SK-N-SH treated with all-trans-retinoic acid at 6 μM for 48 hours (cell line): ENCODE measurements around the gene RERE.

Experiments used
- ATAC-seq: fragments of 200-7000 bp; cut with Tn5 transposase; 3 replicates; pipeline ENCODE4 v1.9.1; 2020; ENCODE audit warnings: mild to moderate bottlenecking, moderate library complexity
- ARNTL ChIP-seq: fragments of 450-650 bp; formaldehyde crosslinking; IDR thresholded peaks from 2 replicates; pipeline ENCODE4 v1.5.0; 2020; ENCODE audit warnings: low read depth, mild to moderate bottlenecking, moderate library complexity, borderline replicate concordance
- BACH2 ChIP-seq: fragments of 250-450 bp; sonication (Bioruptor Pico); IDR thresholded peaks from 2 replicates; pipeline ENCODE4 v1.9.0; 2021; ENCODE audit warnings: mild to moderate bottlenecking, borderline replicate concordance
- CREB5 ChIP-seq: fragments of 250-450 bp; sonication (Bioruptor Pico); IDR thresholded peaks from 2 replicates; pipeline ENCODE4 v1.5.1; 2020; ENCODE audit warnings: low read depth, mild to moderate bottlenecking, moderate library complexity
- GLIS3 ChIP-seq: fragments of 250-450 bp; sonication (Bioruptor Pico); IDR thresholded peaks from 2 replicates; pipeline ENCODE4 v1.5.0; 2020; ENCODE audit warnings: mild to moderate bottlenecking, moderate library complexity
- ISL1 ChIP-seq: fragments of 250-450 bp; sonication (Bioruptor Pico); IDR thresholded peaks from 2 replicates; pipeline ENCODE4 v2.1.2; 2022; ENCODE audit warnings: mild to moderate bottlenecking, moderate library complexity
- OSR1 ChIP-seq: fragments of 250-450 bp; sonication (Bioruptor Pico); IDR thresholded peaks from 2 replicates; pipeline ENCODE4 v1.8.0; 2022; ENCODE audit warnings: moderate library complexity, mild to moderate bottlenecking, inconsistent platforms
- PATZ1 ChIP-seq: fragments of 250-450 bp; sonication (Bioruptor Pico); IDR thresholded peaks from 2 replicates; pipeline ENCODE4 v1.8.0; 2020; ENCODE audit warnings: mild to moderate bottlenecking, moderate library complexity, borderline replicate concordance
- POU6F1 ChIP-seq: fragments of 250-450 bp; sonication (Bioruptor Pico); IDR thresholded peaks from 2 replicates; pipeline ENCODE4 v1.8.0; 2021; ENCODE audit warnings: low read depth, mild to moderate bottlenecking, moderate library complexity, borderline replicate concordance
- SNAI2 ChIP-seq: fragments of 250-450 bp; sonication (Bioruptor Pico); IDR thresholded peaks from 2 replicates; pipeline ENCODE4 v1.5.0; 2020; ENCODE audit warnings: mild to moderate bottlenecking, moderate library complexity
- TCF4 ChIP-seq: fragments of 250-450 bp; sonication (Bioruptor Pico); IDR thresholded peaks from 2 replicates; pipeline ENCODE4 v1.8.0; 2021; ENCODE audit warnings: mild to moderate bottlenecking, moderate library complexity, borderline replicate concordance
- TOX ChIP-seq: fragments of 250-450 bp; sonication (Bioruptor Pico); IDR thresholded peaks from 2 replicates; pipeline ENCODE4 v1.8.0; 2021; ENCODE audit warnings: mild to moderate bottlenecking, moderate library complexity, borderline replicate concordance
- TSHZ2 ChIP-seq: fragments of 250-450 bp; sonication (Bioruptor Pico); IDR thresholded peaks from 2 replicates; pipeline ENCODE4 v1.5.0; 2020; ENCODE audit warnings: mild to moderate bottlenecking, moderate library complexity
- ZC3H10 ChIP-seq: fragments of 250-450 bp; sonication (Bioruptor Pico); IDR thresholded peaks from 2 replicates; pipeline ENCODE4 v1.5.1; 2021; ENCODE audit warnings: mild to moderate bottlenecking, moderate library complexity
- ZFP30 ChIP-seq: fragments of 450-650 bp; formaldehyde crosslinking; IDR thresholded peaks from 2 replicates; pipeline ENCODE4 v1.5.0; 2022; ENCODE audit warnings: mild to moderate bottlenecking, moderate library complexity
- ZNF565 ChIP-seq: fragments of 450-650 bp; formaldehyde crosslinking; conservative IDR thresholded peaks from 2 replicates; pipeline ENCODE4 v1.5.0; 2020; ENCODE audit warnings: low read depth, mild to moderate bottlenecking, moderate library complexity
- ZNF8 ChIP-seq: fragments of 450-650 bp; formaldehyde crosslinking; IDR thresholded peaks from 2 replicates; pipeline ENCODE4 v1.5.0; 2020; ENCODE audit warnings: mild to moderate bottlenecking, moderate library complexity

RERE gene

GRCh38 chr1:8342325-8342724 lies 475.1 kb downstream of the RERE start:
- TF ChIP-seq TSHZ2 (CRISPR knock-in tag) = no peak
- no peak for TF ChIP-seq SNAI2 (CRISPR knock-in tag)
- no peak for TF ChIP-seq ZC3H10 (CRISPR knock-in tag)
- TF ChIP-seq ZNF565 = no peak
- TF ChIP-seq TOX (CRISPR knock-in tag) = no peak
- TF ChIP-seq ZFP30 = no peak
- TF ChIP-seq GLIS3 (CRISPR knock-in tag) = no peak
- no peak for TF ChIP-seq ZNF8
- TF ChIP-seq ISL1 (CRISPR knock-in tag) = no peak
- no peak for TF ChIP-seq BACH2 (CRISPR knock-in tag)
- TF ChIP-seq CREB5 (CRISPR knock-in tag) = no peak
- TF ChIP-seq POU6F1 (CRISPR knock-in tag) = no peak
- no peak for TF ChIP-seq ARNTL
- TF ChIP-seq OSR1 (CRISPR knock-in tag) = no peak
- no peak for TF ChIP-seq PATZ1 (CRISPR knock-in tag)
- TF ChIP-seq TCF4 (CRISPR knock-in tag) = no peak
- no peak for ATAC-seq

- TF ChIP-seq TSHZ2 (CRISPR knock-in tag) = no peak
- no peak for ATAC-seq
Observed at GRCh38 chr1:8340448-8340847, 477.0 kb downstream of the RERE start.

GRCh38 chr1:8339203-8339600 lies 478.2 kb downstream of the RERE start:
- no peak for TF ChIP-seq POU6F1 (CRISPR knock-in tag)
- ATAC-seq = no peak
